ENCODE data around the gene TBX10. TPM values are rescaled to one million over a fixed set of nuclear protein-coding genes. Genes with fewer than 3 reads are reported as not detected.

TBX10 gene
- total RNA-seq, 2 experiments from 2014 or later: not detected

- H3K9me3 Mint-ChIP-seq: no peaks in the 10 kb centered on the region
- ChIA-PET CTCF (interaction anchor here (1.4 to 3.6 kb wide), 3 partner anchors 13 to 33 kb away, joined by 3 to 25 read pairs (median 7); partner anchors contain the start of gene NUDT8), POLR2A (interaction anchor here (0.9 to 2.5 kb wide), 5 partner anchors 11 to 162 kb away, joined by 3 to 17 read pairs (median 3); partner anchors contain the start of genes GSTP1 and NUDT8)
- peak overlapping the region; percentile 41 for H3K4me3 Mint-ChIP-seq
- peak overlapping the region; percentile 80 for H3K27ac Mint-ChIP-seq
- DNase-seq: peak; percentile 80
- no peaks in the 10 kb centered on the region for H3K36me3 Mint-ChIP-seq (ENCODE audit: low read depth)
- H3K27me3 Mint-ChIP-seq: peaks cover 3% of the 10 kb centered on the region
- H3K4me1 Mint-ChIP-seq: peaks cover 43% of the 10 kb centered on the region
These were observed 7.2 kb upstream of the TBX10 start for GRCh38 chr11:67646535-67647336.

GRCh38 chr11:67645521-67646461 is 6.2 kb upstream of the TBX10 start:
- peak overlapping the region; percentile 80 for H3K27ac Mint-ChIP-seq
- H3K9me3 Mint-ChIP-seq: no peaks in the 10 kb centered on the region
- peaks cover 3% of the 10 kb centered on the region for H3K27me3 Mint-ChIP-seq
- no peak for DNase-seq
- ChIA-PET CTCF (interaction anchor here (1.4 to 3.6 kb wide), 3 partner anchors 14 to 16 kb away, joined by 4 to 25 read pairs (median 7); partner anchors contain the start of gene NUDT8), POLR2A (interaction anchor here (1.1 to 2.5 kb wide), 4 partner anchors 11 to 161 kb away, joined by 3 to 17 read pairs (median 4); partner anchors contain the start of gene NUDT8)
- no peaks in the 10 kb centered on the region for H3K36me3 Mint-ChIP-seq (ENCODE audit: low read depth)
- H3K4me3 Mint-ChIP-seq: no peak overlapping the region
- peaks cover 43% of the 10 kb centered on the region for H3K4me1 Mint-ChIP-seq

- POLR2A ChIA-PET: interaction anchor here (1.1 to 1.6 kb wide), 2 partner anchors 10 to 13 kb away, joined by 3 to 5 read pairs; no protein-coding TSS in a partner anchor
- Mint-ChIP-seq H3K4me3 (no peak overlapping the region), H3K36me3 (ENCODE audit: low read depth) (no peaks in the 10 kb centered on the region), H3K4me1 (peaks cover 33% of the 10 kb centered on the region), H3K9me3 (no peaks in the 10 kb centered on the region), H3K27ac (no peak overlapping the region), H3K27me3 (peaks cover 3% of the 10 kb centered on the region)
- CTCF ChIA-PET: interaction anchor here (0.7 to 1.9 kb wide), 2 partner anchors 14 kb away, joined by 3 to 4 read pairs; no protein-coding TSS in a partner anchor
- no peak for DNase-seq
These were observed 5.2 kb upstream of the TBX10 start for GRCh38 chr11:67644472-67645418.

GRCh38 chr11:67644042-67644441 is 4.5 kb upstream of the TBX10 start:
- CTCF ChIA-PET: interaction anchor here (0.7 to 1.9 kb wide), 2 partner anchors 14 to 15 kb away, joined by 3 to 4 read pairs; no protein-coding TSS in a partner anchor
- Mint-ChIP-seq H3K36me3 (ENCODE audit: low read depth) (no peaks in the 10 kb centered on the region), H3K27ac (no peak overlapping the region), H3K9me3 (no peaks in the 10 kb centered on the region), H3K4me1 (peaks cover 26% of the 10 kb centered on the region), H3K27me3 (peaks cover 3% of the 10 kb centered on the region), H3K4me3 (no peak overlapping the region)
- DNase-seq: no peak
- POLR2A ChIA-PET: no interaction called here

- H3K9me3 Mint-ChIP-seq: no peaks in the 10 kb centered on the region
- H3K36me3 Mint-ChIP-seq (ENCODE audit: low read depth): no peaks in the 10 kb centered on the region
- peaks cover 18% of the 10 kb centered on the region for H3K4me1 Mint-ChIP-seq
- POLR2A ChIA-PET: interaction anchor here (0.6 kb wide), 1 partner anchor 70 kb away, joined by 3 read pairs; no protein-coding TSS in a partner anchor
- CTCF ChIA-PET: interaction anchor here (0.9 kb wide), 1 partner anchor 17 kb away, joined by 3 read pairs; no protein-coding TSS in a partner anchor
- H3K27me3 Mint-ChIP-seq: peaks cover 3% of the 10 kb centered on the region
- no peak overlapping the region for H3K27ac Mint-ChIP-seq
- H3K4me3 Mint-ChIP-seq: no peak overlapping the region
- DNase-seq: no peak
These were observed 2.9 kb upstream of the TBX10 start for GRCh38 chr11:67642173-67643120.

GRCh38 chr11:67641338-67642172 is 2.0 kb upstream of the TBX10 start:
- Mint-ChIP-seq H3K36me3 (ENCODE audit: low read depth) (no peaks in the 10 kb centered on the region), H3K9me3 (no peaks in the 10 kb centered on the region), H3K4me1 (peaks cover 19% of the 10 kb centered on the region), H3K27me3 (peaks cover 3% of the 10 kb centered on the region), H3K27ac (no peak overlapping the region), H3K4me3 (no peak overlapping the region)
- CTCF ChIA-PET: no interaction called here
- DNase-seq: no peak
- POLR2A ChIA-PET: no interaction called here

GRCh38 chr11:67640758-67641337 is 1.3 kb upstream of the TBX10 start:
- Mint-ChIP-seq H3K4me3 (no peak overlapping the region), H3K9me3 (no peaks in the 10 kb centered on the region), H3K27me3 (no peaks in the 10 kb centered on the region), H3K27ac (no peak overlapping the region), H3K36me3 (ENCODE audit: low read depth) (no peaks in the 10 kb centered on the region), H3K4me1 (peaks cover 12% of the 10 kb centered on the region)
- ChIA-PET POLR2A (no interaction called here), CTCF (interaction anchor here (0.5 kb wide), 1 partner anchor 847 kb away, joined by 3 read pairs; no protein-coding TSS in a partner anchor)
- DNase-seq: no peak

- POLR2A ChIA-PET: no interaction called here
- no peaks in the 10 kb centered on the region for H3K9me3 Mint-ChIP-seq
- no peak overlapping the region for H3K4me3 Mint-ChIP-seq
- no peaks in the 10 kb centered on the region for H3K27me3 Mint-ChIP-seq
- H3K27ac Mint-ChIP-seq: no peak overlapping the region
- H3K36me3 Mint-ChIP-seq (ENCODE audit: low read depth): no peaks in the 10 kb centered on the region
- peaks cover 9% of the 10 kb centered on the region for H3K4me1 Mint-ChIP-seq
- peak; percentile 67 for DNase-seq
- CTCF ChIA-PET: interaction anchor here (0.5 kb wide), 1 partner anchor 846 kb away, joined by 3 read pairs; no protein-coding TSS in a partner anchor
These were observed 626 bp upstream of the TBX10 start for GRCh38 chr11:67640021-67640757.

- POLR2A ChIA-PET: interaction anchor here (0.6 to 1.0 kb wide), 2 partner anchors 9 to 12 kb away, joined by 3 read pairs; partner anchors contain the start of gene NUDT8
- H3K27me3 Mint-ChIP-seq: no peaks in the 10 kb centered on the region
- DNase-seq: no peak
- CTCF ChIA-PET: no interaction called here
- peaks cover 9% of the 10 kb centered on the region for H3K4me1 Mint-ChIP-seq
- H3K9me3 Mint-ChIP-seq: no peaks in the 10 kb centered on the region
- no peak overlapping the region for H3K4me3 Mint-ChIP-seq
- no peaks in the 10 kb centered on the region for H3K36me3 Mint-ChIP-seq (ENCODE audit: low read depth)
- no peak overlapping the region for H3K27ac Mint-ChIP-seq
These were observed 777 bp downstream of the TBX10 start for GRCh38 chr11:67638535-67639437.
